ENCODE results near the gene SHROOM3. TPM values are rescaled to one million over a fixed set of nuclear protein-coding genes. Genes with fewer than 3 reads are reported as not detected.

SHROOM3 gene
- total RNA-seq, 4 donors from 2014 or later, result 52.0 to 444 (median 364) TPM

- Histone ChIP-seq H3K4me1 (no peaks in the 10 kb centered on the region), H3K4me3 (no peak overlapping the region), H3K27ac (no peak overlapping the region), H3K9me3 (no peaks in the 10 kb centered on the region), H3K27me3 (no peaks in the 10 kb centered on the region), H3K36me3 (peaks cover 0 to 8% (median 0%) of the 10 kb centered on the region in 3 donors)
- no peak for DNase-seq
- TF ChIP-seq POLR2A (IDR thresholded peaks at IDR 0.05) (no peak), CTCF (IDR thresholded peaks at IDR 0.05) (no peak)
Measured at GRCh38 chr4:76630741-76631140, 195.7 kb downstream of the SHROOM3 start.

- no peak for DNase-seq
- H3K4me1 ChIP-seq, result no peaks in the 10 kb centered on the region
- peak overlapping the region in 2 of 4 donors; percentile 15 to 25 for H3K27ac ChIP-seq
- no peaks in the 10 kb centered on the region for H3K27me3 ChIP-seq
- no peaks in the 10 kb centered on the region for H3K9me3 ChIP-seq
- no peaks in the 10 kb centered on the region for H3K36me3 ChIP-seq
- H3K4me3 ChIP-seq, result no peak overlapping the region
- no peak for TF ChIP-seq POLR2A (IDR thresholded peaks at IDR 0.05)
- TF ChIP-seq CTCF (IDR thresholded peaks at IDR 0.05), result no peak
Measured at GRCh38 chr4:76634220-76634619, 199.2 kb downstream of the SHROOM3 start.

- H3K27ac ChIP-seq, result no peak overlapping the region
- no peaks in the 10 kb centered on the region for H3K9me3 ChIP-seq
- no peaks in the 10 kb centered on the region for H3K27me3 ChIP-seq
- no peaks in the 10 kb centered on the region for H3K4me1 ChIP-seq
- H3K36me3 ChIP-seq, result no peaks in the 10 kb centered on the region
- no peak overlapping the region for H3K4me3 ChIP-seq
- TF ChIP-seq POLR2A (IDR thresholded peaks at IDR 0.05), result no peak
- no peak for TF ChIP-seq CTCF (IDR thresholded peaks at IDR 0.05)
- no peak for DNase-seq
Measured at GRCh38 chr4:76637712-76638361, 202.8 kb downstream of the SHROOM3 start.

- no peak overlapping the region for H3K27ac ChIP-seq
- no peak for TF ChIP-seq CTCF (IDR thresholded peaks at IDR 0.05)
- TF ChIP-seq POLR2A (IDR thresholded peaks at IDR 0.05), result no peak
- no peak for DNase-seq
- H3K4me3 ChIP-seq, result no peak overlapping the region
- no peaks in the 10 kb centered on the region for H3K36me3 ChIP-seq
- H3K9me3 ChIP-seq, result no peaks in the 10 kb centered on the region
- no peaks in the 10 kb centered on the region for H3K27me3 ChIP-seq
- no peaks in the 10 kb centered on the region for H3K4me1 ChIP-seq
Measured at GRCh38 chr4:76639288-76639687, 204.3 kb downstream of the SHROOM3 start.

- DNase-seq, result no peak
- no peak overlapping the region for H3K27ac ChIP-seq
- peaks cover 0 to 5% (median 0%) of the 10 kb centered on the region in 3 donors for H3K36me3 ChIP-seq
Measured at GRCh38 chr4:76640353-76640910, 205.4 kb downstream of the SHROOM3 start.

More at GRCh38 chr4:76640353-76640910, 205.4 kb downstream of the SHROOM3 start:
- H3K4me3 ChIP-seq, result no peak overlapping the region
- H3K9me3 ChIP-seq, result no peaks in the 10 kb centered on the region
- no peaks in the 10 kb centered on the region for H3K27me3 ChIP-seq
- no peak for TF ChIP-seq CTCF (IDR thresholded peaks at IDR 0.05)
- no peak for TF ChIP-seq POLR2A (IDR thresholded peaks at IDR 0.05)
- no peaks in the 10 kb centered on the region for H3K4me1 ChIP-seq

Data from Peyer's patch (tissue), 4 donors.